ENCODE results near the gene MBD5.

- TF ChIP-seq CTCF (conservative IDR thresholded peaks at IDR 0.05; ENCODE audit: low read depth, low read length) (no peak), CEBPB (IDR thresholded peaks at IDR 0.05; ENCODE audit: low read depth, low read length) (peak; percentile 80), POLR2A (IDR thresholded peaks at IDR 0.05; ENCODE audit: low read depth, low read length) (no peak), RFX5 (IDR thresholded peaks at IDR 0.05; ENCODE audit: low read depth, low read length) (no peak), RAD21 (IDR thresholded peaks at IDR 0.05; ENCODE audit: low read length) (no peak), MXI1 (IDR thresholded peaks at IDR 0.05; ENCODE audit: borderline replicate concordance, low read depth, low read length) (no peak), MAFK (IDR thresholded peaks at IDR 0.05; ENCODE audit: low read depth, low read length) (no peak)
Observed at GRCh38 chr2:148391324-148391723, 370.4 kb downstream of the MBD5 start.

All from IMR-90 (cell line).